ENCODE results near the gene DPM3. TPM values are rescaled to one million over a fixed set of nuclear protein-coding genes. Genes with fewer than 3 reads are reported as not detected.
"Not testable (repeated sequence)": the region's sequence is repeated elsewhere in the genome, so short reads cannot be mapped to it uniquely, and the experiment has no call there.

Gene DPM3
- total and polyA plus RNA-seq, 2 experiments from 2014 or later, result 13.6 to 71.4 TPM

- no peaks in the 10 kb centered on the region; the same call in none of the 2 replicates for H3F3A ChIP-seq (replicated peaks; ENCODE audit: low read depth)
- no peak for DNase-seq (ENCODE audit: low spot score)
- H3K4me3 ChIP-seq, result no peak overlapping the region
- H3K27me3 Mint-ChIP-seq (ENCODE audit: insufficient read depth, low read depth, poor library complexity), result peaks cover 37% of the 10 kb centered on the region
- no peaks in the 10 kb centered on the region for H3K79me2 ChIP-seq (replicated peaks; ENCODE audit: insufficient read depth)
- no peak overlapping the region for H3K27ac Mint-ChIP-seq
- 0 out of 2 replicates have a peak overlapping the region, but pooled peaks have one; percentile 28 for H2AFZ ChIP-seq
- no peaks in the 10 kb centered on the region for H3K9me2 ChIP-seq (ENCODE audit: insufficient read depth)
- no peaks in the 10 kb centered on the region for H3K36me3 Mint-ChIP-seq (ENCODE audit: low read depth)
- no peaks in the 10 kb centered on the region for H4K20me1 ChIP-seq (replicated peaks; ENCODE audit: insufficient read depth)
- no peaks in the 10 kb centered on the region for H3K36me3 ChIP-seq (ENCODE audit: insufficient read depth)
- TF ChIP-seq NANOG (IDR thresholded peaks at IDR 0.05; ENCODE audit: borderline replicate concordance) (no peak), ETS1 (IDR thresholded peaks at IDR 0.05) (no peak), JUNB (IDR thresholded peaks at IDR 0.05; ENCODE audit: unreplicated experiment) (no peak), STAT1 (IDR thresholded peaks at IDR 0.05; ENCODE audit: unreplicated experiment) (no peak), EZH2phosphoT487 (IDR thresholded peaks at IDR 0.05; ENCODE audit: unreplicated experiment) (no peak), REST (IDR thresholded peaks at IDR 0.05; ENCODE audit: unreplicated experiment) (no peak), CREB1 (CRISPR knock-in tag; IDR thresholded peaks at IDR 0.05; ENCODE audit: low read depth) (no peak), ZNF114 (CRISPR knock-in tag; IDR thresholded peaks at IDR 0.05) (no peak)
- H3K4me1 Mint-ChIP-seq, result peaks cover 13% of the 10 kb centered on the region
- no peaks in the 10 kb centered on the region for H3K9me3 Mint-ChIP-seq
- H3K27ac ChIP-seq (ENCODE audit: low read depth), result no peak overlapping the region
- H3K4me3 Mint-ChIP-seq, result no peak overlapping the region
- H3K27me3 ChIP-seq (ENCODE audit: insufficient read depth), result peaks cover 35% of the 10 kb centered on the region
- H3K4me1 ChIP-seq (ENCODE audit: insufficient read depth), result peaks cover 16% of the 10 kb centered on the region
- H3K4me2 ChIP-seq, result no peak overlapping the region
- ATAC-seq, result no peak
These were observed 20.1 kb downstream of the DPM3 start for GRCh38 chr1:155120253-155120652.

GRCh38 chr1:155118090-155118489 lies 22.2 kb downstream of the DPM3 start:
- not testable (repeated sequence) for H3K9me3 Mint-ChIP-seq

More at GRCh38 chr1:155118090-155118489, 22.2 kb downstream of the DPM3 start:
- not testable (repeated sequence) for H3K79me2 ChIP-seq (replicated peaks; ENCODE audit: insufficient read depth); H3K27ac Mint-ChIP-seq; H3K9me2 ChIP-seq (ENCODE audit: insufficient read depth); H3K4me1 ChIP-seq (ENCODE audit: insufficient read depth); H3K36me3 Mint-ChIP-seq (ENCODE audit: low read depth); H3K36me3 ChIP-seq (ENCODE audit: insufficient read depth); ATAC-seq; H2AFZ ChIP-seq; H3K4me3 ChIP-seq; H3K27ac ChIP-seq (ENCODE audit: low read depth); H3K4me1 Mint-ChIP-seq; H3K4me3 Mint-ChIP-seq; H3K4me2 ChIP-seq; H3F3A ChIP-seq (replicated peaks; ENCODE audit: low read depth); H4K20me1 ChIP-seq (replicated peaks; ENCODE audit: insufficient read depth); DNase-seq (ENCODE audit: low spot score)
- peaks cover 26% of the 10 kb centered on the region for H3K27me3 Mint-ChIP-seq (ENCODE audit: insufficient read depth, low read depth, poor library complexity)
- H3K27me3 ChIP-seq (ENCODE audit: insufficient read depth), result peaks cover 15% of the 10 kb centered on the region
